Liver (tissue), 9 donors: ENCODE results near the gene SPATS2. TPM values are rescaled to one million over a fixed set of nuclear protein-coding genes. Genes with fewer than 3 reads are reported as not detected.

ENCODE experiments used
- DNase-seq: peaks from one replicate; pipeline ENCODE4 v3.0.0-alpha.2; 2017; ENCODE audit warnings: low spot score
- H3K27ac ChIP-seq, 2 donors: one replicate each; pipeline ENCODE4 v1.7.0; 2013; ENCODE audit warnings: inconsistent platforms in 2 of 2, low read length in 2 of 2, control low read depth in 1 of 2, low read depth in 1 of 2, mild to moderate bottlenecking in 1 of 2
- H3K27me3 ChIP-seq, 4 donors: one replicate each; pipeline versions ENCODE4 v1.6.1 to v1.7.0; 2013; ENCODE audit warnings: low read length in 3 of 4, inconsistent platforms in 1 of 4, mild to moderate bottlenecking in 1 of 4, moderate library complexity in 1 of 4; ENCODE audit not compliant: control insufficient read depth in 4 of 4, insufficient read depth in 4 of 4
- H3K36me3 ChIP-seq, 4 donors: one replicate each; pipeline versions ENCODE4 v1.6.1 to v1.7.0; 2013; ENCODE audit warnings: low read length in 3 of 4, mild to moderate bottlenecking in 3 of 4, low read depth in 1 of 4, moderate library complexity in 1 of 4; ENCODE audit not compliant: control insufficient read depth in 4 of 4, insufficient read depth in 3 of 4
- H3K4me1 ChIP-seq, 4 donors: one replicate each; pipeline versions ENCODE4 v1.6.1 to v1.7.0; 2013; ENCODE audit warnings: low read length in 3 of 4, mild to moderate bottlenecking in 3 of 4, moderate library complexity in 1 of 4; ENCODE audit not compliant: control insufficient read depth in 4 of 4, insufficient read depth in 4 of 4
- H3K4me3 ChIP-seq, 3 donors: one replicate each; pipeline versions ENCODE4 v1.6.1 to v1.7.0; 2013; ENCODE audit warnings: low read length in 3 of 3, control low read depth in 1 of 3, low read depth in 1 of 3, mild to moderate bottlenecking in 1 of 3
- H3K9ac ChIP-seq, 2 donors: one replicate each; pipeline ENCODE4 v1.7.0; 2013; ENCODE audit warnings: low read length in 2 of 2, mild to moderate bottlenecking in 2 of 2, moderate library complexity in 2 of 2, control low read depth in 1 of 2, low read depth in 1 of 2
- H3K9me3 ChIP-seq, 4 donors: one replicate each; pipeline versions ENCODE4 v1.6.1 to v1.7.0; 2013; ENCODE audit warnings: low read length in 3 of 4; ENCODE audit not compliant: control insufficient read depth in 4 of 4
- ATF3 ChIP-seq: IDR thresholded peaks from 2 replicates; pipeline ENCODE4 v1.6.1; 2016; ENCODE audit warnings: antibody characterized with exemption
- CTCF ChIP-seq: fragments of 150-350 bp; IDR thresholded peaks from 2 replicates; pipeline ENCODE4 v1.5.1; 2017; ENCODE audit warnings: improper control_type of control experiment, low read depth, low read length; ENCODE audit not compliant: missing input control
- EGR1 ChIP-seq, 2 donors: IDR thresholded peaks; 2 replicates each; pipeline ENCODE4 v1.6.1; 2016 to 2018; ENCODE audit warnings: antibody characterized with exemption in 2 of 2, low read depth in 2 of 2
- GABPA ChIP-seq, 2 donors: IDR thresholded peaks in 1 of 2; conservative IDR thresholded peaks in 1 of 2; 2 replicates each; pipeline ENCODE4 v1.6.1; 2016; ENCODE audit warnings: antibody characterized with exemption in 2 of 2, mild to moderate bottlenecking in 1 of 2, moderate library complexity in 1 of 2
- HNF4A ChIP-seq, 2 donors: conservative IDR thresholded peaks; 2 replicates each; pipeline ENCODE4 v1.6.1; 2016; ENCODE audit warnings: antibody characterized with exemption in 2 of 2, mild to moderate bottlenecking in 2 of 2
- HNF4G ChIP-seq: IDR thresholded peaks from 2 replicates; pipeline ENCODE4 v1.6.1; 2016; ENCODE audit warnings: antibody characterized with exemption
- JUND ChIP-seq, 2 donors: IDR thresholded peaks; 2 replicates each; pipeline ENCODE4 v1.6.1; 2016; ENCODE audit warnings: antibody characterized with exemption in 2 of 2
- MAX ChIP-seq: IDR thresholded peaks from 2 replicates; pipeline ENCODE4 v1.6.1; 2016; ENCODE audit warnings: antibody characterized with exemption
- NR2F2 ChIP-seq: IDR thresholded peaks from 2 replicates; pipeline ENCODE4 v1.6.1; 2016; ENCODE audit warnings: antibody characterized with exemption
- RAD21 ChIP-seq, 2 donors: IDR thresholded peaks; 2 replicates each; pipeline ENCODE4 v1.6.1; 2016; ENCODE audit warnings: antibody characterized with exemption in 2 of 2, mild to moderate bottlenecking in 2 of 2
- RXRA ChIP-seq, 2 donors: IDR thresholded peaks; 2 replicates each; pipeline ENCODE4 v1.6.1; 2017 to 2018; ENCODE audit warnings: antibody characterized with exemption in 2 of 2, mild to moderate bottlenecking in 1 of 2
- SP1 ChIP-seq: IDR thresholded peaks from 2 replicates; pipeline ENCODE4 v1.6.1; 2018; ENCODE audit warnings: antibody characterized with exemption, mild to moderate bottlenecking
- YY1 ChIP-seq: IDR thresholded peaks from 2 replicates; pipeline ENCODE4 v1.6.1; 2016; ENCODE audit warnings: antibody characterized with exemption, mild to moderate bottlenecking
- ZBTB33 ChIP-seq: IDR thresholded peaks from 2 replicates; pipeline ENCODE4 v1.6.1; 2016; ENCODE audit warnings: antibody characterized with exemption
- WGBS: extraction: QIAGEN DNeasy Blood & Tissue Kit; methylation state at CpG from one replicate; pipeline ENCODE4 v1.1.7; 2013; 5-methylcytosine and 5-hydroxymethylcytosine counted together
- polyA plus RNA-seq, 2 donors: library from polyadenylated mRNA; stranded (reverse) in 1 of 2; unstranded in 1 of 2; fragments of 200-250 nt in 1 of 2; fragments of >200 nt in 1 of 2; fragmentation: Nextera tagmentation in 1 of 2; extraction: Ambion mirVana in 1 of 2; gene quantifications; one replicate each; pipeline versions ENCODE4 v1.2.1 to v1.2.3, GENCODE V29; 2013 to 2015
- total RNA-seq, 2 donors: library from RNA; depleted of rRNA; stranded (reverse); fragments of >200 nt; gene quantifications; one replicate each; pipeline ENCODE4 v1.2.3, GENCODE V29; 2014
- donor health status: healthy.
- donor health status: healthy.
- donor health status: healthy.
- donor health status: healthy.
- donor health status: healthy.

SPATS2 gene
- total and polyA plus RNA-seq, 4 donors, result 2.4 to 5.2 (median 4.5) TPM

GRCh38 chr12:49549735-49550692, 182.8 kb downstream of the SPATS2 start (continued):
- TF ChIP-seq ZBTB33 (no peak), NR2F2 (no peak), CTCF (no peak), JUND (IDR thresholded peaks at IDR 0.05) (no peak)

- Histone ChIP-seq H3K27me3 (peaks cover 0 to 5% (median 0%) of the 10 kb centered on the region in 4 donors), H3K9ac (no peak overlapping the region), H3K36me3 (no peaks in the 10 kb centered on the region), H3K9me3 (no peaks in the 10 kb centered on the region), H3K4me3 (no peak overlapping the region), H3K27ac (no peak overlapping the region), H3K4me1 (peaks cover 7 to 28% (median 21%) of the 10 kb centered on the region in 4 donors)
- WGBS, result 49% methylated on average over 6 of the region's 6 CpGs
- TF ChIP-seq ZBTB33, result no peak
- TF ChIP-seq JUND (IDR thresholded peaks at IDR 0.05), result no peak
- no peak for TF ChIP-seq EGR1 (IDR thresholded peaks at IDR 0.05; ENCODE audit: low read depth in 2 of 2)
- TF ChIP-seq MAX, result no peak
- TF ChIP-seq HNF4G, result no peak
- TF ChIP-seq RAD21 (IDR thresholded peaks at IDR 0.05), result no peak
- TF ChIP-seq SP1, result peak; percentile 15
- DNase-seq, result no peak
These were observed 183.5 kb downstream of the SPATS2 start for GRCh38 chr12:49550693-49551252.

GRCh38 chr12:49552014-49552413, 184.8 kb downstream of the SPATS2 start:
- H3K27ac ChIP-seq, result peak overlapping the region; percentile 31 to 82
- no peaks in the 10 kb centered on the region for H3K9me3 ChIP-seq
- no peak overlapping the region for H3K4me3 ChIP-seq
- peak in 1 of 2 donors; percentile 45 for TF ChIP-seq RAD21 (IDR thresholded peaks at IDR 0.05)
- peak; percentile 67 to 73 for TF ChIP-seq RXRA (IDR thresholded peaks at IDR 0.05)
- TF ChIP-seq ATF3, result no peak
- TF ChIP-seq EGR1 (IDR thresholded peaks at IDR 0.05; ENCODE audit: low read depth in 2 of 2), result no peak
- TF ChIP-seq JUND (IDR thresholded peaks at IDR 0.05), result peak in 1 of 2 donors; percentile 23
- TF ChIP-seq GABPA (IDR thresholded peaks at IDR 0.05 in 1 of 2, conservative IDR thresholded peaks at IDR 0.05 in 1 of 2), result peak in 1 of 2 donors; percentile 38
- no peak for TF ChIP-seq CTCF
- TF ChIP-seq SP1, result peak; percentile 87
- no peak for TF ChIP-seq MAX
- TF ChIP-seq YY1, result no peak
- peak; percentile 70 for TF ChIP-seq HNF4G
- TF ChIP-seq NR2F2, result no peak
- peak; percentile 80 to 83 for TF ChIP-seq HNF4A (conservative IDR thresholded peaks at IDR 0.05)
- H3K9ac ChIP-seq, result no peak overlapping the region
- H3K4me1 ChIP-seq, result peaks cover 7 to 40% (median 27%) of the 10 kb centered on the region in 4 donors
- H3K27me3 ChIP-seq, result peaks cover 0 to 5% (median 0%) of the 10 kb centered on the region in 4 donors
- no peak for DNase-seq
- 42% methylated on average over 7 of the region's 7 CpGs for WGBS
- H3K36me3 ChIP-seq, result peaks cover 0 to 2% (median 0%) of the 10 kb centered on the region in 4 donors
